GM19395 (cell line): ENCODE data around the gene KLF11.

Source experiments
- ATAC-seq: cut with Tn5 transposase; IDR thresholded peaks from one replicate; pipeline ENCODE4 v1.9.1; 2021; ENCODE audit warnings: mild to moderate bottlenecking, moderate library complexity; ENCODE audit not compliant: unreplicated experiment

The KLF11 gene

DNA sequence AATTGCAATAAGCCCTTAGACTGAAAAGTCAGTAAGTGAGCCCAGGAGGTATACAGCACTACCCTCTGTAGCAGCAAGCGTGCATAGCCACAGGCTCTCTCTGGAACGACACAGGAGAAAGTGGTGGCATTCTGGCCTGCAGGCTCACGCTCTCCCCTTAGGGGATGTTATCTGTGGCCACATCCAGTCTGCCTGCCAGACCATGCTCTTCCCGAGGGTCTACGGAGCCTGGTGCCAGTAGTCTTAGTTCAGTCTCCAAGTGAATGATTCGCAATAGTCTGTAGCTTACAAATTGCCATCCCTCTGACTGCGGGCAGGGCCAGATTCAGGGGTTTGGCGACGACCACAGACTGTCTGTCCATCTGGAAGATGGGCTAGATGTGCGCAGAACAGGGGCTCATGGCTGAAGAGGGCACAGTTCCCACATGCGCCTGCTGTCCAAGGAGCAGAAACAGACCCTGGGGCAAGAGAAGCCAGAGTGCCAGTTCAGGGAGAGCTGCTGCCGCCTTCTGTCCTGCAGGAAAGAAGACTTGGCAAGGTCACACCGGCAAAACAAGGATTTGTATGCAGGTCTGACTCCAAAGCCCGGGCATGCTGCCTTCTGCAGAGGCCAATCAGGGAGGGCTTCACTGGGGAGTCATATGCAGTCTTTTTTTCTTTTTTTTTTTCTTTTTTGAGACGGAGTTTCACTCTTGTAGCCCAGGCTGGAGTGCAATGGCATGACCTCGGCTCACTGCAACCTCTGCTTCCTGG lies 3.5 kb upstream of the KLF11 start:
- ATAC-seq, result no peak

DNA sequence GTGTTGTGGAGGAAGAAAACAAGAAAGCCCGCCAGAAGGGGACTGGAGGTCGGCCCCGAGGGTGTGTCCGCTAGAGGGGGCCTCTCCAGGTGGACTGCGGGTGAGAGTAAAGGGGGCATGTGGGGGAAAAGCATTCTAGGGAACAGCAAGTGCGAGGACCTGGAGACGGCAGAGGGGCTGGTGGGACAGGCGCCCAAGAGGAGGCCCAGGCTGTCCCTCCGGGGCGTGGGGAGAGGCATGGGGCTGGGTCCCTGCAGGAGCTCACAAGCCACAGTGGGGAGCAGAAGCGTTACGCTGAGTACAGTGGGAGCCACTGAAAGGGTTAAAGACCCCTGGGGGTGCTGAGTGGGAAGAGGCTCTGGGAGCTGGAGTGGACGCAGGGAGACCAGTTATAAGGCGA lies 1.6 kb upstream of the KLF11 start:
- ATAC-seq, result no peak

DNA sequence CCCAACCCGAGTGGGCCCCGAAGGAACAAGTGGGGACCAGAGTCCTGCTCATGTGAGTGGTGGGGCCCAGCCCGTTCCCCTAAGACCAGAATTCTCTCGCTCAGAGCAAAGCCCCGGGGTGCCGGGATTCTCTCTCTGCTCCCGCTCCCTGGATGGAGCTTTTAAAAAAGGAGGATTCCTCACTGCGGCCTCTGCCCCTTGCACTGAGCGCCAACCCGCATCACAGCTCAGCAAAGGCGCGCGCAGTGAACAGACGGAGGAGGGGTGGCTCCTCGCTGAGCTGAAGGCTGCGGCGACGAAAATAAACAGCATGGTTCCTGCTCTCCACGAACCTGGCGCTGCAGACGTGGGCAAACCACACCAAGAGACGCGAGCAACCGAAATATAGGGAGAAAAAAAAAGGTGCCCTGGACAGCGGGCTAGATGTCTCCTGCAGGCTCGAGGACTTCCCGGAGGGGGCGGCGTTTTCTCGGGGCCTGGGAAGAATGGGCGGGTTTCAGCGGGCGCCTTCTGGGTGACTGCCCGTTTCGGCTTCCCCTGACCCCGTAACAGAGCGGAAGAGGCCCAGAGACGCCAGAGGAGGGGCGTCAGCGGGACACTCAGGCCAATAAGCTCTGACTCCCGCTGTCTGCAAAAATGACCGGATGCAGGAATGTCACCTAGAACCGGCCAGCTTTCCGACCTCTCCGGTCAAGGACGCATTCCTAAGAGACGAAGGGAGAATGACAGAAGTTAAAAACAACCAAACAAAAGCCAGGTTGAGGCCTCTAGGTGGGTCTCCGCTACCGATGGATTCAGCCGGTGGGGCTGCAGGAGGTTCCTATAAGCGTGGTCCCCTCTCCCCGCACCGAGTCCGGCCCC lies 819 bp upstream of the KLF11 start:
- ATAC-seq, result no peak

DNA sequence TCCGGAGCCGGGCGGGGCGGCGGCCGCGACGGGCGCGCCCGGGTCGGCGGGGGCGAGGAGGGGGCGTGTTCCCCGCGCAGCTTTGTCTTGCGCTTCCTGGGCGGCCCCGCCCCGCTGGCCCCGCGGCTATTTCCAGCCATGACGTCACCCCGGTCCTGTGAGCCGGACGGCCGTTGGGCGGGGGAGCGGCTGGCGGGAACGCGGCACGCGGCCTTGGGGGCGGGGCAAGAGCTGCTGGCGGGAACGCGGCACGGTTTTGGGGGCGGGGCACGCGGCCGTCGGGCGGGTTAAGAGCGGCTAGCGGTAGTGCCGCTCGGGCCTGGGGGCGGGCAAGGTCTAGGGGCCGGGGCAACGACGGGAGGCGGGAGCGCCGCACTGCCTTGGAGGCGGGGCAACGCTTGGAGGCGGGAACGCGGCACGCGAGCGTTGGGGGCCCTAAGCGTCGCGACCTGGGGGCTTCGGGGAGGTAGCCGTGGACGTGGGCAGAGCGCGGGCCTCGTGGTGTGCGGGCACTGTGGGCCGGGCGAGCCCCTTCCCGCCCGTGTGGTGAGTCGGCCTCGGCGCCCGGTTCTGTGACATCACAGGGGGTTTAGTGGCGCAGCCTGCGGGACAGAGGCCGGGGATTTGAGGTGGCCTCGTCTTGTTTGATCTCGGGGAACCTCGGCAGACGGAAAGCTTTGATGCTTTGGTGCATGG lies 704 bp downstream of the KLF11 start:
- ATAC-seq, result peak; percentile 55

DNA sequence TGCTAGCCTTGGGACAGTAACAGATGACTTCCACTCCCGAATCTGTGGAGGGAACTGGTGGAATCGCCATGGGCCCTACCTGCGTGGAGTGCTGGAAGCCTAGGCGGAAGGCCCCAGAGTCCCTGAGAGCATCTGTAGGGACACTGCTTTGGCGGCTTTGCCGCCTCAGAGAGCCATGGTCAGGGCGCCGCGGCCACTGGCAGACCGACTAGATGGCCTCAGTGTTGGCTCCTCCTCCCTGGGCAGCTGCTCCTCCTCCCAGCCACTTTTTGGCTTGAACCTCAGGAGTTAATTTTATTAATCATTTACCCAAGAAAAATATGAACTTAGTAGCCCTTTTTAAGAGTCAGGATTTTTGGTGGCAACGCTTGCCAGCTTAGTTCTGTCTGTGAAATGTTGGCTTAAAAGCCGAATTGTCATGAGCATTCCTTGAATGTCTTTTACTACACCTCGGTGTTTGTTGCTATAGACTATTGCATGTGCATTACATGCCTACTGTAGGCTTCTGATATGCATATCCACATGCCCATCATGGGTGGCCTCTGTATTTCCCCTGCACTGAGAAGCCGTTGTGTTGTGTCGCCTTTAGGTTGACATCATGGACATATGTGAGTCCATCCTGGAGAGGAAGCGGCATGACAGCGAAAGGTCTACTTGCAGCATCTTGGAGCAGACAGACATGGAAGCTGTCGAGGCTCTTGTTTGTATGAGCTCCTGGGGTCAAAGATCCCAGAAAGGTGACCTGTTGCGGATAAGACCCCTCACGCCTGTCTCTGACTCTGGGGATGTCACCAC lies 2.4 kb downstream of the KLF11 start:
- no peak for ATAC-seq

DNA sequence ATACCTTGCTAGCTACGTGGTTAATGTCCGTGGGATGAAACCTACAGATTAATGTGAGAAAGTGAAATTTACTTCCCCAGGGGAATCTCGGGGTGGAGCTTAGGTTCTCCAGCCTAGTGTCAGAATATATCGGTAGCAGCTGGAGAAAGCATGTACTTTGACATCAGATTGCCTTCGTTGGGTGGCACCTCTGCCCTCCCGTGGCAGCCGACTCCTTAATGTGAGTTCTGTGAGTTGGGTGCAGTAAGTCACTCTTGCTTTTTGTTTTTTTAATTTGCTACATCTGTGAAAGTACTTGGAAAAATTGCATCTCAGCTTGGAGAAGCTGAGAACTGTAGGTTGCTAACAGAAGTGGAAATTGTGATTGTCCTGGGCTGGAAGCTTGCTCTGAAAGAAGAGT lies 3.6 kb downstream of the KLF11 start:
- ATAC-seq, result no peak

DNA sequence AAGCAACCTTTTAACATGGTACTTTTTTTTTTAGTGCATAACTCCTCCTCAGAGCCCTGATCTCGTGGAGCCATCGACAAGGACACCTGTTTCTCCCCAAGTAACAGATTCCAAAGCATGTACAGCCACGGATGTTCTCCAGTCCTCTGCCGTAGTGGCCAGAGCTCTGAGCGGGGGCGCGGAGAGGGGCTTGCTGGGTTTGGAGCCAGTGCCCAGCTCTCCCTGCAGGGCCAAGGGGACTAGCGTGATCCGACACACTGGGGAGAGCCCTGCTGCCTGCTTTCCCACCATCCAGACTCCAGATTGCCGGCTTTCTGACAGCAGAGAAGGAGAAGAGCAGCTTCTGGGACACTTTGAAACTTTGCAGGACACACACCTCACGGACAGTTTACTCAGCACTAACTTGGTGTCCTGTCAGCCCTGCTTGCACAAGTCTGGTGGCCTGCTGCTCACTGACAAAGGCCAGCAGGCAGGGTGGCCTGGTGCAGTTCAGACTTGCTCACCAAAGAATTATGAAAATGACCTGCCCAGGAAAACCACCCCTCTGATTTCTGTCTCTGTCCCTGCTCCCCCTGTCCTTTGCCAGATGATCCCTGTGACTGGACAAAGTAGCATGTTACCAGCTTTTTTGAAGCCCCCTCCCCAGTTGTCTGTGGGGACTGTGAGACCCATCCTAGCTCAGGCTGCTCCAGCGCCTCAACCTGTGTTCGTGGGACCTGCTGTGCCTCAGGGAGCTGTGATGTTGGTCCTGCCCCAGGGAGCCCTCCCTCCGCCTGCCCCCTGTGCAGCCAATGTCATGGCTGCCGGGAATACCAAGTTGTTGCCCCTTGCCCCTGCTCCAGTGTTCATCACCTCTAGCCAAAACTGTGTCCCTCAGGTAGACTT lies 4.5 kb downstream of the KLF11 start:
- ATAC-seq, result no peak

DNA sequence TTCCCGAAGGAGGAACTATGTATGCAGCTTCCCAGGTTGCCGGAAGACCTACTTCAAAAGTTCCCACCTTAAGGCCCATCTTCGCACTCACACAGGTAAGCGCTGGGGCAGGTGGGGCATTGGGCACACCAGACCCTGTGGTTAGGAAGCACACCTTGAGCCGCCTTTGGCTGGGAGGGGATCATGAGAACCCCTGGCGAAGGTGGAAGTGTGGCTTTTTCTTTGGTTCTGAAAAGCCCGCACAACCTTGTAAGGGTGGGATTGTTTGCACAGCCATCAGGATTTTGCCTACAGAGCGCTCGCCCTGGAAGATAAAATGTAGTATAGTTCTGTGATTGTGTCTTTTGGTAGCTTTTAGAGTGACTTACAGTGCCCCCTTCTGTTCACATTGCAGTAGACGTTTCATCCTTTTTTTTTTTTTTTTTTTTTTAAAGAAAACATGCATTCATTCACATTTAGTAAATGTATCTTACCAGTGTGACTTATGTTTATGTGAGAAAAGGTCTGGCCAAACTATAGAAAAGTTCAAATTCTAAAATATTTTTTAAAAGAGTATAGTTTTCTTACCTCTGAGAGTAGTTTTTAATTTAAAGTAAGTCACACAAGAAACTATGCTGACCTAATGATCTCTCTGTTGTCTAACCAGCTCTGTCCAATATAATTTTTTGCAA lies 5.3 kb downstream of the KLF11 start:
- ATAC-seq, result no peak

DNA sequence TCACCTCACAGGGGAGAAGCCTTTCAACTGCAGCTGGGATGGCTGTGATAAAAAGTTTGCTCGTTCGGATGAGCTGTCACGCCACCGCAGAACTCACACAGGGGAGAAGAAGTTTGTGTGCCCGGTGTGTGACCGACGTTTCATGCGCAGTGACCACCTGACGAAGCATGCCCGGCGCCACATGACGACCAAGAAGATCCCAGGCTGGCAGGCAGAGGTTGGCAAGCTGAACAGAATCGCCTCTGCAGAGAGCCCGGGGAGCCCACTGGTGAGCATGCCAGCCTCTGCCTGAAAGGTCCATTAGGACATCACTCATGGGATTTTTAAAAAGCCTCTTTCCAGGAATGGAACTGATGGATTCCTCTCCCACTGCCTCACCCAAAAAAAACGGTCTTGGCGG lies 8.9 kb downstream of the KLF11 start:
- ATAC-seq, result no peak

DNA sequence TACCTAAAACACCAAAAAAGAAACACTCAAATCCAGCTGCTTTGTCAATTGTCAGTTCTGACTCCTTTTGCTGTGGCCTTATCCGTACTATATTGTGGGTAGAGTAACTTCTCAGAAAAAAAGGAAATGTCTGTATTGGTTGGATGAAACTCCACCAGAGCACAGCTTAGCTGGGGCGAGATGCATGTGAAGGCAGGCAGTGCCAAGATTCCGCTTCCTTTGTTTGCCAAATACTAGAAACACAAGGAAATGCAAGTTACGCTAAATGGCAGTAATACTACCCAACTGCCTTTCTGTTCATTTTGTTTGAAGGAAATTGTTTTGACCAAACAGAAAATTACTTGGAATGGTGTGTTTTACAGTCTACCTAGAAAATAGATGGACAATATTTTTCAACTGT lies 10.0 kb downstream of the KLF11 start:
- ATAC-seq, result no peak

DNA sequence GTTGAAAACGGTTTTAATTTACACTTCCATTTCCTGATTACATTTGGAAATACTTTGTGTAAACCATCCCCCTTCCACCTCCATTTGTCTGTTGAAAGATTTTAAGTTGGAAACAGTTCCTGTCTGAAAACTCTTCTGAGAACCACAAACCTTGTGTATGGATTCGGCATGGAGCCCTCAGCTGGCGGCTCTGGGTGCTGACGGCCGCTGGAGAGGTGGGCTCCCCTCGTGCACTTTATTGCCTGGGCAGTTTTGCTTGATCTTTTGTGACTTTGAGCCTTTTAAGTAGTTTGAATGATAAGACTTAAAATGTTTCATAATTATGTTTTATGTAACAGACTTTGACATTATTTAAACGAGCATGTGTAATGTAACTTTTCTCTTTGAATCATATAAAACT lies 11.1 kb downstream of the KLF11 start:
- no peak for ATAC-seq

DNA sequence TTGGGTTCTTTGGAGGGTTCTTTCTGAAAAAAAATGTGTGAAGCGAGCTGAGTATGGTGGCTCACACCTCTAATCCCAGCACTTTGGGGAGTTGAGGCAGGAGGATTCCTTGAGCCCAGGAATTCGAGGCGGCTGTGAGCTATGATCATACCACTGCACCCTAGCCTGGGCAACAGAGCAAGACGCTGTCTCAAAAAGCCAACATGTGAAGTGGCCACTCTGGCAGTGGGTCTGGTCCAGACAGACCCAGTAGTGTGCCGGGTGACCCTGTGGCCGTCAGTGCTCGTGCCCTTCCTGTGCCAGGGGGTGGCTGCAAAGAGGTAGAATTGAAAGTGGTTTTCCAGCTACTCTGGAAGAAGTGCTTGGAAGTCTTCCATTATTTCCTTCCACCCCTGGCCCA lies 11.6 kb downstream of the KLF11 start:
- ATAC-seq, result no peak

DNA sequence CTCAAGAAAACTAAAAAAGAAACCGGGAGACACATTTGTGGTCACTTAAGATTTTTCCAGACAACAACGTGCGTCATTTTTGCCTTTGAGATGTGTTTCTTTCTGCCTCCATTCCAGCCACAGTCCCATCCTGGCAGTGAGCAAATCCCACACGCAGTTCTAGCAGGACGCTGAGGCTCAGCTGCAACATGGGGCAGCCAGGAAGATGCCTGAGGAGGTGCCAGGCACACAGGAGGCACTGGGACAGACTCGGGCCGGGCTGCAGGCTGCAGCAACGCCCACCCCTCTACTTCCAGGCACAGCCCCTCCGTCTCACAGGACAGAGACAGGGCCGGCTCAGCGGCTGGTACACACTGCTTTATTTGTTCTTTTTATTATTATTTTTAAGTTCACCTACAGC lies 13.1 kb downstream of the KLF11 start:
- no peak for ATAC-seq

DNA sequence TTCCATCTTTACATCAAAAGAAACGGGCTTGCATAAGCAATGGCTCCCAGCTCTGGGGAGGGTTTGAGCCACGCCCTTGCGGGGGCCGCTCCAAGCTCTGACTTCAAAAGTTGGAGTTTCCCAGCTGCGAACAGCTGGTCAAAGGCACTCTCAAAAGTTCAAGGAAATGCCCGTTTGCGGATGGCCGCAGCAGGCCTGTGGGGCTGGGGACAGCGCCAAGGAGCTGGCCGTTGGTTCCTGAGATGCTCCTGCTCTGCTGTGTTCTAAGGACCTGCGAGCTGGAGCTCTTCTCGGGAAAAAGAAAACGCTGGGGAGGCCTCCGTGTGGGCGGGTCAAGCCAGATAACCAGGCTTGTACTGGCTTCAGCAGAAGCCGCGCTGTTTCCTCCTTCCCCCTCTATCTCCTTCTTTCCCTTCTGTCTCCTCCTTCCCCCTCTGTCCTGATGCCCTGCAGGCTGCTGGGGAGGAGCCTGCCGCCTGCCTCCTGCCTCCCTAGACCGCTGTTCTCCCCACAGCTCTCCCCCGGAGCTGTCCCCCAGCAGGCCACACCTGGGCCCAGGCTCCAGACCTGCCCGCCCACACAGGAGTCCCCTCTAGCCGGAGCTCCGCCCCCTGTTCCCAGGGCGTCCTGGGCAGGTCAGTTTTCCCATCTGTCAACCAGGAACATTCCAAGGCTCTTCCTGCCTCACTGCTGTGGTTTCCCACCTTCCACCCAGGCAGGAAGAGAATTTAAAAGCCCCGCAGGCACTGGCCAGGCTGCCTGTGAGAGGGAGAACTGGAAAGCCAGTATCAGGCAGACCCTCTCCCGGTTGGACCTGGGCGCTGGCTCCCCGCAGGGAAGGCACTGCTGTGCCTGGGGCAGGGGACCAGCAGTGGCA lies 14.1 kb downstream of the KLF11 start:
- no peak for ATAC-seq

DNA sequence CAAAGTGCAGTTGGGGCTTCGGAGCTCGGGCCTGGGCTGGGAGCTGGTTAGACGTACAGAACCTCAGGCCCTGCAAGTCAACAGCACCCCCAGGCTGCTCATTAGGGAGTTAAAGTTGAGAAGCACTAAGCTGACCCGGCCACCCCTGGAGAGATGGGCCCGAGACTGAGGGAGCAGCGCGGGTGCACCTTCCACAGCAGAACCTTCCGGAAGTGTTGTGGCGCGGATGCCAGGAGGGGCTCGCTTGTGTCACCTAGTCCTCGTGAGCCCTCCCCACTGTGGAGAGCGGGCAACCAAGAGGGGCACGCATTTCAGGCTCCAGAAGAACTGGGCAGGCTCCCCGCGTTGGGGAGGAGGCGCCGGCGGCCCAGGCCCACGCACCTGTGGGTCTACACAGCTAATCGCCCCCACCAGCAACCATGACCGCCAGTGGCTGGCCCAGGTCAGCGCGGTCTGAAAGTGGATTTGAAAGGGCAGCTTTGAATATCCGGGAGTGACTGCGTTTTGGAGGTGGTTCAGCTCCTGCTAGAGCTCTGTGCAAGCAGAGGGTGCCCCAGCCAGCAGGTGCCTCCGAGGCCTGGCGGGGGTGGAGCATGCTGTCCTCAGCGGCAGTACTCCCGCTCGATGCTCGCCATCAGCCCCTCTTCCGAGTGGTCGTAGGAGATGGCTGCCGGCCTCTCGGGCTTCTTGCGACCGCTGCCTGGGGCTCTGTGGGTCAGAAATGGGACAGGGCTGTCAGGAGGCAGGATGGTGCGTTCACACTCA lies 15.1 kb downstream of the KLF11 start:
- no peak for ATAC-seq

DNA sequence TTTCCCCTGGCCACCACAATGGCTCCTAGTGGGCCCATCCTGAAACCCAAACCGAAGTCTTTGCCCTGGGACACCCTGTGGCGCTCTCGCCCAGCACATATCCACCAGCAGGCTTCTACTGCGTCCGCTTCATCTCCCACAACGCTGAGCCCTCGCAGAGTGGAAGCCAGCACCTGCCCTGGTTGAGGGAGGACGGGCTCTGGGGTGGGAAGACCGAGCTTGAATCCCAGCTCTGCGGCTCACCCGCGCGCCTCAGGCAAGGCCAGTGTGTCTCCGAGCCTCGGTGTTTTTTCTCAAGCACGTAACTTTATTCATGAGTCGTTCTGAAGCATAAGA lies 15.6 kb downstream of the KLF11 start:
- ATAC-seq, result no peak

DNA sequence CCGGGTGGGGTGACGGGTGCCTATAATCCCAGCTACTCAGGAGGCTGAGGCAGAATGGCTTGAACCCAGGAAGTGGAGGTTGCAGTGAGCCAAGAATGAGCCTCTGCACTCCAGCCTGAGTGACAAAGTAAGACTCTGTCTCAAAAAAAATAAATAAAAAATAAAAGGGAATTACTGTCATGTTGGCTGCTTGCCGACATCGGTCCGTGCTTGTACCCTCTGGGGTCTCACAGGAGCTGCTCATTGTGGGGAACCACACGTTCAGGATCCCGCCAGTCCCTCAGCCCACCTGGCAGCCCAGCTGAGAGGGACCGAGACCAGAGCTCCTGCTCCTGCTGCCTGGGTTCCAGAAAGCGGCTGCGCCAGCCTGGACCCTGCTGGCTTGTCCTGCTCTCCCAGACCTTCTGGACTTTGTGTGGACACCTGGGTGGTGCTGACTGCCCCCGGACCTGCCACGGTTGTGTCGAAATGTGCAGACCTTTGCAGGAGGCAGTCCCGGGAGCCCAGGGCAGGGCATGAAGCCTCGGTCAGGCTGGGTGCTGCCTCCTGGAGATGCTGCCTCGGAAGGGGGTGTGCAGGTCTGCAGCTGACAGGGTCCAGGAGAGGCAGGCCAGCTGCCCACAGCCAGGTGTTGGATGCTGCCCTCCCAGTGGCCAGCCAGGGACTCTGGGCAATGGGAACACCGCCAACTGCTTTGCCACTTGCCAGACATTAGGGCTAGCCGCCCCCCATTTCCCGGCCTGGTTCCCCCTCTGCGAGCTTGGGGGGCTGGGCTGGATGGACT lies 16.4 kb downstream of the KLF11 start:
- ATAC-seq, result no peak
